Astrocyte of the spinal cord (primary cell): ENCODE data around the gene XRCC3.

ENCODE experiments used
- DNase-seq: peaks from one replicate; pipeline ENCODE4 v3.0.0; 2011; ENCODE audit warnings: low read depth, low spot score
- H3K4me3 ChIP-seq: 2 replicates; pipeline ENCODE4 v1.5.1; 2011; ENCODE audit warnings: low read depth, mild to moderate bottlenecking, low read length, moderate library complexity
- CTCF ChIP-seq: IDR thresholded peaks from 2 replicates; pipeline ENCODE4 v1.5.1; 2012; ENCODE audit warnings: low read depth, mild to moderate bottlenecking, low read length, inconsistent platforms
- in situ Hi-C: cut with HindIII; loops from 2 replicates; pipeline ENCODE4 v1.10.0; 2017; ENCODE audit warnings: low sequenced_read_pairs

XRCC3 gene

GRCh38 chr14:103744621-103745395 lies 29.6 kb upstream of the XRCC3 start:
- no peak for DNase-seq
- TF ChIP-seq CTCF, result no peak
- no peak overlapping the region for H3K4me3 ChIP-seq
- in situ Hi-C loops, result no loop called here

GRCh38 chr14:103743691-103744090 lies 28.4 kb upstream of the XRCC3 start:
- in situ Hi-C loops, result no loop called here
- no peak for DNase-seq
- TF ChIP-seq CTCF, result no peak
- H3K4me3 ChIP-seq, result no peak overlapping the region

GRCh38 chr14:103742499-103743255 lies 27.4 kb upstream of the XRCC3 start:
- H3K4me3 ChIP-seq, result no peak overlapping the region
- no peak for DNase-seq
- in situ Hi-C loops, result no loop called here
- no peak for TF ChIP-seq CTCF

- no peak for TF ChIP-seq CTCF
- in situ Hi-C loops, result no loop called here
Observed at GRCh38 chr14:103741876-103742275, 26.6 kb upstream of the XRCC3 start.

GRCh38 chr14:103740991-103741689 lies 25.9 kb upstream of the XRCC3 start:
- TF ChIP-seq CTCF, result no peak
- in situ Hi-C loops, result no loop called here
- DNase-seq, result no peak
- no peak overlapping the region for H3K4me3 ChIP-seq

More at GRCh38 chr14:103741876-103742275, 26.6 kb upstream of the XRCC3 start:
- DNase-seq, result no peak
- no peak overlapping the region for H3K4me3 ChIP-seq

- TF ChIP-seq CTCF, result no peak
- no peak for DNase-seq
- in situ Hi-C loops, result no loop called here
- H3K4me3 ChIP-seq, result no peak overlapping the region
Observed at GRCh38 chr14:103739793-103740501, 24.7 kb upstream of the XRCC3 start.
